Measurements from ENCODE around the gene MEIOB.
"Not testable (repeated sequence)": the region's sequence is repeated elsewhere in the genome, so short reads cannot be mapped to it uniquely, and the experiment has no call there.

MEIOB gene

GRCh38 chr16:1877089-1877488, 5.1 kb upstream of the MEIOB start:
- DNase-seq (ENCODE audit: low spot score) = no peak

DNA sequence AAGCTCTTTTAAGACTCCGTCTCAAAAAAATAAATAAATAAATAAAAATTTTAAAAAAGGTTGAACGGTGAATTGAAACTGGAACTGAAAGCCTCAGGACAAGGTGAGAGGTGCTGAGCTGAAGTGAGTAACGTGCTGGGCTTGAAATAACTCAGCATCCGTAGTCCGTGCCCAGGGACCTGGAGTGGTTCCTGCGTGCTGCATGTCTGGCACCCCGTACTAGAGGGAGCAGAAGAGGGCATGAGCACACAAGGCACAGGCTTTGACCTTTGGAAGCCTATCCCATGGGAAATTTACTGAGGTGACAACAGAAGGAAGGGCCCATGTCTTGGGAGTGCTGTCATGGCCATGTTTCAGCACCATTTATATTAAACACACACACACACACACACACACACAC, 4.5 kb upstream of the MEIOB start:
- DNase-seq (ENCODE audit: low spot score) = no peak

GRCh38 chr16:1876066-1876465, 4.1 kb upstream of the MEIOB start:
- not testable (repeated sequence) for DNase-seq (ENCODE audit: low spot score)

DNA sequence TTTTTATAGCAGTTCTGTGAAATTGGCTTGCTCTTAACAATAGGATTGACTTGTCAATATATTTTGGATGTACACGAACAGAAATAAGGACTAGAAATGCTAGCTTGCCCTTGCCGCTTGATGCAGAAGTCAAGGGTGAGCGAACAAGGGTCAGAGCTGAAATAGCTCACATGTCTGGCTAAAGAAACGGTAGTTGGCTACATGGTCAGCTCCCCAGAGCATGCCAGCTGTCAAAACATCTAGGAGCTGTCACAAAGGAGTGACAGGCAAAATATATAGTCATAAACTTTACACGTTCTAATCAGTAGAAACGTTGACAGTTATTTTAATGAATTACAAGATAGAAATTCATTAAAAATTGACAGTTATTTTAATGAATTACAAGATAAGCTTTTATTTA, 2.9 kb upstream of the MEIOB start:
- DNase-seq (ENCODE audit: low spot score) = no peak

DNA sequence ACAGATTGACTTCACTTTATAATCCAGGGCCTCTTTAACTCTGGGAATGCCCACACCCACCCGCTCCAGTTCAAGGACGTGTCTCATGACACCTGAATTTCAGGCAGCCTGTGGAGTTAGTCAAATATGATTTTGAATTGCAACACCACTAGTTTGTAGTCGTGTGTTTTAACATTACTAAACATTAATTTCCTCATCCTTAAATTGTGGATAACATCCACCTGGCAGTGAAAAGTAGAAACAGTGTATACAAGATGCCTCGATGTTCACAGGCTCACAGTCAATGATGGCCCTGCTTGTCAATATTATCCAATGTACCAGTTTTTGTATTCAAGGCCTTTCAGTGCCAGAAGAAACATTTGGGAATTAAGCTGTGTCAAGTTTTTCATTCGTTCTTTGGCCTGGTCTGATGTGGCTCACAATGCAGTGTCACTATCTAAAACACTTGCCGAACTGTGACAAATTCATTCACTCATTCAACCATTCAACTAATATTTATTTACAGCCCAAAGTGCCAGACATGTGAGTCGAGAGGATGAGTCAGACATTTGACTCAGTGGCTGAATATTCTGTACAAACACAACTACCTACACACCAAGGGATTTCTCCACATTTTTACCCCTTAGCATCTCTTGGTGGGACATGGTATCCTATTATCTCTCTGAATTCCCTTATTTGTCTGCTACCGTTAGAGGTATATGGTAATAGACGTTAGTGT, 1.4 kb downstream of the MEIOB start:
- DNase-seq (ENCODE audit: low spot score) = no peak

- no peak for DNase-seq (ENCODE audit: low spot score)
These were observed 5.9 kb downstream of the MEIOB start for GRCh38 chr16:1865902-1866690.

DNA sequence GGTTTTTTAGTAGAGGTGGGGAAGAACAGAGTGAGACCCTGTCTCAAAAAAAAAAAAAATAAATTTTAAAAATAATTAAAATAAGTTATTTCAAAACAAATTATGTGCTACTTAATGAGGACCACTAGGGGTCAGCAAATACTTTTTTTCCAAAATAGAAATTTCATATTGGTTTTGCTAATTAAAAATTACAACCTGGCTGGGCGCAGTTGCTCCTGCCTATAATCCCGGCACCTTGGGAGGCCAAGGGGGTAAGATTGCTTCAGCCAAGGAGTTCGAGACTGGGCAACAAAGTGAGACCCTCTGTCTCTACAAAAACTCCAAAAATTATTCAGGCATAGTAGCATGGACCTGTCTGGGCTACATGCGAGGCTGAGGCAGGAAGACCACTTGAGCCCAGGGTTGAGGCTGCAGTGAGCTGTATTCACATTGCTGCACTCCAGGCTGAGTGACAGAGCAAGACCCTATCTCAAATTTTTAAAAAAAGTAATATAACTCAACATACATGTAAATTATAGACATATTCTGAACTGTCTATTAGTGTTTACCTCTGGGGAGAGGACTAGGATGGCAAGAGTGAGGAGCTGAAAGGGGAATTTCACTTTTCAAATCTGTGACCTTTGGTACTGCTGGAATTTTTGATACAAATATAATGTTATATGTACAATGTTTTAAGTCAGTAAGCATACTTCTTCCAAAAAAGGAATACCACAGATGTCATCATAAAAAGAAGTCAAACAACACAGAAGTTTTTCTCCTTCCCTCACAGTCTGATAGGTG, 8.1 kb downstream of the MEIOB start:
- peak; percentile 26 for DNase-seq (ENCODE audit: low spot score)

GRCh38 chr16:1862394-1862793, 9.6 kb downstream of the MEIOB start:
- DNase-seq (ENCODE audit: low spot score) = no peak

DNA sequence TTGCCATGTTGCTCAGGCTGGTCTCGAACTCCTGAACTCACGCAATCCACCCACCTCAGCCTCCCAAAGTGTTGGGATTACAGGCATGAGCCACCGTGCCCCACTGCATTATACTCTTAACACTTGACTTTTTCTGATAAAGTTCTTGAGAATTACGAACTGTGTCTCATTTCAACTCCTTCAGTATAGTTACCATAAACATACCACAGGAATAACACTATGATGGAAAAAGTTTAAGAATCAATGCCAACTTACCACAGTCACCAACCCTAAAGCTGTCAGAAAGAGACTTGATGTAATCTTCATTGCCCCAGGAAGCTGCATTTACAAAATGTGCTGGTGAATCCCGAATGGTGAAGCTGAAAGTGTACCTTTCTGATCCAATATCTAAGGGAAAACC, 10.2 kb downstream of the MEIOB start:
- no peak for DNase-seq (ENCODE audit: low spot score)

DNA sequence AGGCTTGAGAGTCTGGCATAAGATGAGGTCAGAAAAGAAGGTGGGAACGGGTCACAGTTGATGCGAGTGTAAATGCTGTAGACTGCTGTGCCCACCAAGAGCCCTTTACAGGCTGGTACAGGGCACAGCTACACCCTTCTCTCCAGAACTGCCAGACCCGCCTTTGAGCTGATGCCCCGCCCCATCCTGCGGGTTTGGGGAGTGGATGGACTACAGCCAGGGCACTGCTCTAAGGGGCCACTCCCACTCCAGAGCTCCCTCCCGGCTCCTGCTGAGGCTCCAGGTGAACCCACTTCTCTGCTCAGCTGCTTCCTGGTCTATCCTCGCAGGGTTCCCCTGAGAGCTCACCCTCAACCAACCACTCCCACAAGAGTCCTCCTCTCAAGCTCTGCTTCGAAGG, 12.3 kb downstream of the MEIOB start:
- DNase-seq (ENCODE audit: low spot score) = no peak

DNA sequence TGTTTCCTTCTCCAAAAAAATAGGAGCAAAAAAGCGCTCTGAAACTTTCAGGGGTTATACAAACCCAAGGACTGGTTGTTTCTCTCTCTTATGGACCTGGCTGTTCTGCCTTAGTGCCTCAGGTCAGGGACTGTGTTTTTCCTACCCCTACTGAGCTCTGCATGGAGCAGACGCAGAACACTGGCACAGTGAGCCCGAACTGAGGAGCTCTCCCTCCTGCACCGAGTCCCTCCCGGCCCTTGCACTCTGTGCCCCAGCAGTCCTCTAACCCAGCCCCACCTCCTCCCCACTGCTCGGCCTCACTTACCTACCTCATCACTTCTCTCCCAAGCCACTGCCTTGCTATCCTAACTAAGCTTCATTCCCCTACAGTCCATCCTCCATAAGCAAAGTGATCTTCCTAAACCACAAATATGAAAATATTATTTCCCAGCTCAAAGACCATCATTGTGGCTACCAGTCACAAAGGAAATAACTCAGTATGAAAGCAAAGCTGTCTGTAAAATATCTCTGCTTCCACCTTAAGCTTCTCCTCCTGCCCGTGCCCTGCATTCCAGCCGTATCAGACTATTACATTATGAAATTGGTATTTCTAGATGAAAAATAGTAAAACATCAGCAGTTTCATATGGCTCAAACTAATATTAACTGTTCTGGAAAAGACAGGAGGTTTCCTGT, 13.6 kb downstream of the MEIOB start:
- DNase-seq (ENCODE audit: low spot score) = no peak

DNA sequence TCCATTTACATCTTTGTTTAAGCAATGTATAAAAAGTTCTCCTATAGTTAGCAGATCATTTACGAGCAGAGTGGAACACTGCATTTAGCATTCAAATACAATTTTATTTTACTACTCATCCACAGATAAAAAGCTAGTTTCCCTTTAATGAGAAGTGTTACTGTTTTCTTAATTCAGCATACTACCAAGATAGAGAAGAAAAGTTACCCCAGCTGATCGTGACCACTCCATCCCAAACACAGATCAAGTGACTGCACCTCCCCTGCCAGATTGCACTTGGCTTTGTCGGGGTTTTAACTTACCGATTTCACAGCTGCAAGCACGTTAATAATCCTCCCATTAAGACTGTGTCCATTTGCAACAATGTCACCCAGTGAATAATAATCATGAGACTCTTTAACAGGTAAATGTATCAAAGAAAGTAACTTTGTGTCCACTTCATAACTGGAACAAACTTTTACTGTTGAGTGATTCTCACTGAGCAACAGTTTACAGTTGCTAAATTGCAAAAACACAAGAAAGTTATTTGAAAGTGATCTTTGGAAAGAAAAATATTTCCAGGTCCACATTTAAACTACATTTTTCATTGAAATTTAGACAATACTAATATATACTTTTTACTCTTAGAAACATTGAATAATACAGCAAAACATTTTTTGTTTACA, 14.4 kb downstream of the MEIOB start:
- no peak for DNase-seq (ENCODE audit: low spot score)

GRCh38 chr16:1851793-1852192, 20.2 kb downstream of the MEIOB start:
- no peak for DNase-seq (ENCODE audit: low spot score)

- DNase-seq (ENCODE audit: low spot score) = no peak
These were observed 21.0 kb downstream of the MEIOB start for GRCh38 chr16:1850981-1851380.

- DNase-seq (ENCODE audit: low spot score) = no peak
These were observed 25.5 kb downstream of the MEIOB start for GRCh38 chr16:1846416-1846815.

DNA sequence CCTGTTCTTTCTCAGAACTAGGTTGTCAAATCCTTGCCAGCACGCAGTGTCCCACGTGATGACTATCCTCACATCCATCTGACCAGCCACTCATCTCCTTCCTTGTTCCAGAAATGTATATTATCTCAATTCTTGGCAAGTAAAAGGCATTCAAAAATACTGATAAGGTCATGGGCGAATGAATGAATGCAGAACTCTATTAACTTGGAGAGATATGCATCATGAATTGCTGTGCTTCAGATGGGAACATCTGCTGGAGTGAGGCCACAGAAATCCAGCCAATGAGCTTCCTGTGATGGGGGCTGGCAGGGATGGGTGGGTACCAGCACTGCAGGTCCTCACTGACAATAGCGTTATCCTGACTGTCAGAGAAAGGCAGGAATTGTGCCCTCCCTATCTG, 26.0 kb downstream of the MEIOB start:
- no peak for DNase-seq (ENCODE audit: low spot score)

GRCh38 chr16:1839554-1839953, 32.4 kb downstream of the MEIOB start:
- no peak for DNase-seq (ENCODE audit: low spot score)

DNA sequence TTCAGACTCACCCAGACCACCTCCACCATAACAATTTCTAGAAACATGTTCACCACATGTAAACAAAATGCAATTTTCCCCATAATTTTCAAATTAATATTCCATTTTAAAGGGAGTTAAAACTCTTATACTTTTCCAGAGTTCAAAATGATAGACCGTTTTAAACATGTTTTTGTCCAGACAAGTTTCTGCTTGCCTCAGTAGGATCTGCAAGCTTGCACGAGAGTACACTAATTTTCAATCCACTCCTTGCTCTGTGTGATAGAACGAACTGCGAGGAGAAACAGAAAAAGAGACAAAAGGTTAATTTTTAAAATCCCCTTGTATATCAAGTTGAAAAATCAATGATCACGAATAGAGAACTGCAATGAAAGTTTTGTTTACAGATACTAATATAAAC, 37.9 kb downstream of the MEIOB start:
- no peak for DNase-seq (ENCODE audit: low spot score)

DNA sequence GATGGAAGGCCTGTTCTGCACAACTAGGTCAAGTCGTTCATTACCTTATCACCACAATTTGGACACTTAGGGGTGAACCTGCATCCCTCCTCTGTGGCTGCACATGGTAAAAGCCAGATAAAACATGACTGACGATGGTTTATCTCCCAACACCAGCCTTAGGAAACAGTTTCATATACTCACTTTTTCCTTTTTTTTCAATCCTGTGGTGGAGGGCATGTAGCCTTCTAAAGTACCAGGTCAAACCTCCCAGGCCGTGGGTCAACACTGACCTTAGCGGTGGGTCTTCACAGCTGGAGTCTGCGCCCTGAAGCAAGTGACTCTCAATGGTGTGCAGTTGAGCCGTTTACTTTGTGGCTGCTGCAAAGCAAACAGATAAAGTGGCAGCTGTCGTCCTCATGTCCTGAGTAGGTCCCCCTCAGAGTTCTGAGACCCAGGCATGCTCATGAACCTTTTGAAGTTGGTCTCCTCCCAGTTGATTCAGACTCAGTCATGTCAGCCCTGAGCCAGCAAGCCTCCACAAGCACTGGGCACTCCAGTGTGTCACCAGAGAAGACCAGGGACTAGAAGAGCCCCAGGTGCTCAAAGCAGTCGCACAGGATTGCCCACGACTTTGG, 39.0 kb downstream of the MEIOB start:
- no peak for DNase-seq (ENCODE audit: low spot score)

GRCh38 chr16:1831186-1832075, 40.5 kb downstream of the MEIOB start:
- no peak for DNase-seq (ENCODE audit: low spot score)

Data from globus pallidus (tissue), 1 donor.